Fibroblast of mammary gland (primary cell): ENCODE data around the gene CFAP77.
"Not testable (repeated sequence)": the region's sequence is repeated elsewhere in the genome, so short reads cannot be mapped to it uniquely, and the experiment has no call there.

ENCODE experiments used
- DNase-seq: peaks from one replicate; pipeline ENCODE4 v3.0.0-alpha.2; 2010; ENCODE audit warnings: low read depth
- H3K4me3 ChIP-seq: 2 replicates; pipeline ENCODE4 v1.5.1; 2011; ENCODE audit warnings: low read depth, mild to moderate bottlenecking, low read length, moderate library complexity; ENCODE audit not compliant: control insufficient read depth
- CTCF ChIP-seq: conservative IDR thresholded peaks from 2 replicates; pipeline ENCODE4 v1.5.1; 2011; ENCODE audit warnings: low read depth, low read length, inconsistent platforms; ENCODE audit not compliant: control insufficient read depth, insufficient read depth

CFAP77 gene

GRCh38 chr9:132370592-132370991 lies 39.4 kb upstream of the CFAP77 start:
- TF ChIP-seq CTCF, result no peak
- H3K4me3 ChIP-seq, result no peak overlapping the region
- no peak for DNase-seq

DNA sequence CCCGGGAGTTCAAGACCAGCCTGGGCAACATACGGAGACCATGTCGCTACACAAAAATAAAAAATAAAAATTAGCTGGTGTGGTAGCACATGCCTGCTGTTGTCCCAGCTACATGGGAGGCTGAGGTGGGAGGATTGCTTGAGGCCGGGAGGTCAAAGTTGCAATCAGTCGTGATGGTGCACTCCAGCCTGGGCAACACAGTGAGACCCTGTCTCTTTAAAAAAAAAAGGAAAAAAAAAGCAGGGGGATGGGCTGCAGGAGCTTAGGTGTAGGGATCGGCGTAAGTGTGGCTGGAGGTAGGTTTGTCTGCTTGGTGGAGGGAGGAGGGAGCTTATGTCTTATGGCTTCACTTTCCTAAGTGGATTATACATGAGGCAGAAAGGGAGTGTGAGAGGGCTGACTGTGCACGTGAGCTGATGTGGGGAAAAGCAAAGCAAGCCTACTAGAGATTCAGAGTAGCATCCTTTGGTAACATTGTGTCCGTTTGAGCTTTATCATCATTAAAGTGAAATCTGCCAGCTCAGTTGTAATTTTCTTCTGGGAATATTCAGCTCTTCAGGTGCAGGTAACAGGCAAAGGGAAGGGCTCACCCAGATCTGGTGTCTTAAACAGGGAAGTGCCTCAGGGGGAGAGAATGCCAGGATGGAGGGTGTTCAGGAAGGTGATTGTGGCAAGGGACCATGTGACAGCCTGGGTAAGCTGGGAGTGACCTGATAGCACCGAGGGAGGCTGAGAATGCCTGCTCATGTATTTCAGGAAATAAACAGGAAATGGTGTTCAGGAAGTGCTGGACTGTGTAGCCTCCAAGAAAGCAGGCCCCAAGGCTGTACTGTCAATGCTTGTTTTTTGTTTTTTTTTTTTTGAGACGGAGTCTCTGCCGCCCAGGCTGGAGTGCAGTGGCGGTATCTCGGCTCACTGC lies 37.6 kb upstream of the CFAP77 start:
- TF ChIP-seq CTCF, result no peak
- no peak overlapping the region for H3K4me3 ChIP-seq
- DNase-seq, result no peak

DNA sequence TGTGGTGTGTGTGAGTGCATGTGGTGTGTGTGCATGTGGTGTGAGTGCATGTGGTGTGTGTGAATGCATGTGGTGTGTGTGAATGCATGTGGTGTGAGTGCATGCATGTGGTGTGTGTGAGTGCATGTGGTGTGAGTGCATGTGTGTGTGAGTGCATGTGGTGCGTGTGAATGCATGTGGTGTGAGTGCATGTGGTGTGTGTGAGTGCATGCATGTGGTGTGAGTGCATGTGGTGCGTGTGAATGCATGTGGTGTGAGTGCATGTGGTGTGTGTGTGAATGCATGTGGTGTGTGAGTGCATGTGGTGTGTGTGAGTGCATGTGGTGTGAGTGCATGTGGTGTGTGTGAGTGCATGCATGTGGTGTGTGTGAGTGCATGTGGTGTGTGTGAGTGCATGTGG lies 32.2 kb upstream of the CFAP77 start:
- not testable (repeated sequence) for H3K4me3 ChIP-seq, DNase-seq

DNA sequence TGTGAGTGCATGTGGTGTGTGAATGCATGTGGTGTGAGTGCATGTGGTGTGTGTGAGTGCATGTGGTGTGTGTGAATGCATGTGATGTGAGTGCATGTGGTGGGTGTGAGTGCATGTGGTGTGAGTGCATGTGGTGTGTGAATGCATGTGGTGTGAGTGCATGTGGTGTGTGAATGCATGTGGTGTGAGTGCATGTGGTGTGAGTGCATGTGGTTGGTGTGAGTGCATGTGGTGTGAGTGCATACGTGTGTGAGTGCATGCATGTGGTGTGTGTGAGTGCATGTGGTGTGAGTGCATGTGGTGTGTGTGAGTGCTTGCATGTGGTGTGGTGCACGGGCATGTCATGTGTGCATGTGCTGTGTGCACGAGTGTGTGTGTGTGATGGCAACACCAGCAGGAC lies 31.6 kb upstream of the CFAP77 start:
- DNase-seq, H3K4me3 ChIP-seq: not testable (repeated sequence)

- no peak for TF ChIP-seq CTCF
- DNase-seq, result no peak
- H3K4me3 ChIP-seq, result no peak overlapping the region
These were observed 28.0 kb upstream of the CFAP77 start for GRCh38 chr9:132381966-132382541.

DNA sequence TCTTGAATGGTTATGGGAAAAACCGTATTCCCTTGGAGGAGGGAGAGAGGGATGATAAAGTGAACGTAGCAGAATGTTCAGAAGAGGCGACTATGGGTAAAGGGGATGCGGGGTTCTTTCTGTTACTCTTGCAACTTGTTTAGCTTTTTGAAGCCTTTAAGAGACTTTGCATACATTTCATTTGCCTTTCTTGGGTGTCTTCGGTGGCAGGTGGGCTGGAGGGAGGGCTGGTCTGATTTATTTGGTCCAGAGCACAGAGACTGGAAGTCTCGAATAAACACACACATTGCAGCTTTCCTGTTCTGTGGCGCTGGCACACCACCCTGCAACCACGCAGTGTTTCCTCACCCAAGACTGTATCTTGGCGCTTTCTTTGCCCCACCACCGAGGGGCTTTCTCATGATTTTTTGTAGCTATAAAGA lies 26.5 kb upstream of the CFAP77 start:
- no peak for TF ChIP-seq CTCF
- no peak overlapping the region for H3K4me3 ChIP-seq
- no peak for DNase-seq

- TF ChIP-seq CTCF, result no peak
- H3K4me3 ChIP-seq, result no peak overlapping the region
- DNase-seq, result no peak
These were observed 25.6 kb upstream of the CFAP77 start for GRCh38 chr9:132384376-132384775.
